UCSD-AML1 (cell line): ENCODE results near the gene ATP11B.
"Not testable (repeated sequence)": the region's sequence is repeated elsewhere in the genome, so short reads cannot be mapped to it uniquely, and the experiment has no call there.

Experiments used
- DNase-seq: peaks from one replicate; lab custom pipeline; 2025; ENCODE audit not compliant: unreplicated experiment; lab: John Stamatoyannopoulos, UW

ATP11B gene

GRCh38 chr3:182794455-182795388 is 1.4 kb downstream of the ATP11B start:
- DNase-seq, result no peak

GRCh38 chr3:182795389-182795782 is 2.1 kb downstream of the ATP11B start:
- DNase-seq, result no peak

- no peak for DNase-seq
These were observed 3.0 kb downstream of the ATP11B start for GRCh38 chr3:182796310-182796709.

- DNase-seq, result no peak
These were observed 4.6 kb downstream of the ATP11B start for GRCh38 chr3:182797876-182798275.

- not testable (repeated sequence) for DNase-seq
These were observed 5.8 kb downstream of the ATP11B start for GRCh38 chr3:182799143-182799542.

- DNase-seq, result no peak
These were observed 7.2 kb downstream of the ATP11B start for GRCh38 chr3:182800508-182800907.

- DNase-seq, result no peak
These were observed 9.4 kb downstream of the ATP11B start for GRCh38 chr3:182802413-182803390.

- no peak for DNase-seq
These were observed 10.3 kb downstream of the ATP11B start for GRCh38 chr3:182803596-182803995.

- no peak for DNase-seq
These were observed 13.8 kb downstream of the ATP11B start for GRCh38 chr3:182807061-182807460.

- DNase-seq, result no peak
These were observed 14.9 kb downstream of the ATP11B start for GRCh38 chr3:182808041-182808770.

GRCh38 chr3:182809531-182809930 is 16.2 kb downstream of the ATP11B start:
- DNase-seq, result no peak

- DNase-seq, result no peak
These were observed 17.4 kb downstream of the ATP11B start for GRCh38 chr3:182810574-182811268.

GRCh38 chr3:182811269-182811596 is 17.9 kb downstream of the ATP11B start:
- DNase-seq, result no peak

- DNase-seq, result no peak
These were observed 18.8 kb downstream of the ATP11B start for GRCh38 chr3:182812123-182812522.

- DNase-seq, result no peak
These were observed 21.2 kb downstream of the ATP11B start for GRCh38 chr3:182814419-182815062.

- no peak for DNase-seq
These were observed 22.9 kb downstream of the ATP11B start for GRCh38 chr3:182816181-182816580.

GRCh38 chr3:182818296-182818978 is 25.1 kb downstream of the ATP11B start:
- no peak for DNase-seq

- DNase-seq, result no peak
These were observed 28.1 kb downstream of the ATP11B start for GRCh38 chr3:182821221-182821981.

GRCh38 chr3:182822260-182822659 is 29.0 kb downstream of the ATP11B start:
- DNase-seq, result not testable (repeated sequence)
